ENCODE data around the gene FOXN1.
A peak's percentile ranks its signal among the peaks of the same experiment; 100 is the strongest.
"Not testable (repeated sequence)": the region's sequence is repeated elsewhere in the genome, so short reads cannot be mapped to it uniquely, and the experiment has no call there.

Gene FOXN1, protein sequence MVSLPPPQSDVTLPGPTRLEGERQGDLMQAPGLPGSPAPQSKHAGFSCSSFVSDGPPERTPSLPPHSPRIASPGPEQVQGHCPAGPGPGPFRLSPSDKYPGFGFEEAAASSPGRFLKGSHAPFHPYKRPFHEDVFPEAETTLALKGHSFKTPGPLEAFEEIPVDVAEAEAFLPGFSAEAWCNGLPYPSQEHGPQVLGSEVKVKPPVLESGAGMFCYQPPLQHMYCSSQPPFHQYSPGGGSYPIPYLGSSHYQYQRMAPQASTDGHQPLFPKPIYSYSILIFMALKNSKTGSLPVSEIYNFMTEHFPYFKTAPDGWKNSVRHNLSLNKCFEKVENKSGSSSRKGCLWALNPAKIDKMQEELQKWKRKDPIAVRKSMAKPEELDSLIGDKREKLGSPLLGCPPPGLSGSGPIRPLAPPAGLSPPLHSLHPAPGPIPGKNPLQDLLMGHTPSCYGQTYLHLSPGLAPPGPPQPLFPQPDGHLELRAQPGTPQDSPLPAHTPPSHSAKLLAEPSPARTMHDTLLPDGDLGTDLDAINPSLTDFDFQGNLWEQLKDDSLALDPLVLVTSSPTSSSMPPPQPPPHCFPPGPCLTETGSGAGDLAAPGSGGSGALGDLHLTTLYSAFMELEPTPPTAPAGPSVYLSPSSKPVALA

DNA sequence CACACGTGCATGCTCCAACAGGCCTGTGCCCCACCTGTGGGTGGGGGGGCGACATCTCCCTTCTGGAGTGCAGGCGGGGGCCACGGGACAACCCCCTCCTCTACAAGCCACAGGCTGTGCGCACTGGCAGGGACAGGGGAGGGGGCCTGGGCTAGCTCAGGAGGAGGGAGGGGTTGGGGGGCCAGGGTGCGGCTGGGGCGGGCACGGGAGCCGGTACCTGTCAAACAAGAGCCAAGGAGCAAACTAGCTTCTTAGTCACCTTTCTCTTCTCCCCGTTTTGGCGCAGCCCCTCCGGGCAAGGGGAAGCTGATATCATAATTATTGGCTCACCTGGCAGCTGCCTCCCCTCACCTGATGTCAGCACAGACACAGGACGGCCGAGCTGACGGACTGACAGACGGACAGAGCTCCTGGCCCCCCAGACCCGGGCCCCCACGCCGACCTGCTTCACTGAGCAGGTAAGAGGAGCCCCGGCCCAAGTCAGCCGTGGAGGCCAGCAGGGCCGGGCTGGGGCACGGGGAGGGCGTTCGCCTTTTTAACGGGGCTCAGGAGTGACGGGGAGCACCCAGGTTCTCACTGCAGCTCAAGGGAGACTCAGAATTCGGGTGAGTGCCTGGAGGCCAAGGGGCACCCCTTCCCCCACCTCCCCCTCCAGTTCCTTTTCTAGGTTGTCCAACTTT, at the start of gene FOXN1:
Gene FOXN1 (plus strand): TSS at position 363 of the 680 bp plus-strand sequence. CDS start 17,622 bp downstream, outside the sequence.
- DNase-seq (ENCODE audit: low spot score): no peak
- Histone ChIP-seq H3K4me1 (ENCODE audit: insufficient read depth, poor library complexity, severe bottlenecking) (peaks cover 29% of the 10 kb centered on the region), H3K36me3 (ENCODE audit: low read depth) (no peaks in the 10 kb centered on the region), H3K27ac (ENCODE audit: poor library complexity, severe bottlenecking) (no peak within 1 kb of the TSS), H3K9me3 (ENCODE audit: severe bottlenecking) (no peaks in the 10 kb centered on the region), H3K4me3 (ENCODE audit: severe bottlenecking) (no peak within 1 kb of the TSS), H3K27me3 (ENCODE audit: insufficient read depth, poor library complexity, severe bottlenecking) (no peaks in the 10 kb centered on the region)
- TF ChIP-seq, protein P1, sequence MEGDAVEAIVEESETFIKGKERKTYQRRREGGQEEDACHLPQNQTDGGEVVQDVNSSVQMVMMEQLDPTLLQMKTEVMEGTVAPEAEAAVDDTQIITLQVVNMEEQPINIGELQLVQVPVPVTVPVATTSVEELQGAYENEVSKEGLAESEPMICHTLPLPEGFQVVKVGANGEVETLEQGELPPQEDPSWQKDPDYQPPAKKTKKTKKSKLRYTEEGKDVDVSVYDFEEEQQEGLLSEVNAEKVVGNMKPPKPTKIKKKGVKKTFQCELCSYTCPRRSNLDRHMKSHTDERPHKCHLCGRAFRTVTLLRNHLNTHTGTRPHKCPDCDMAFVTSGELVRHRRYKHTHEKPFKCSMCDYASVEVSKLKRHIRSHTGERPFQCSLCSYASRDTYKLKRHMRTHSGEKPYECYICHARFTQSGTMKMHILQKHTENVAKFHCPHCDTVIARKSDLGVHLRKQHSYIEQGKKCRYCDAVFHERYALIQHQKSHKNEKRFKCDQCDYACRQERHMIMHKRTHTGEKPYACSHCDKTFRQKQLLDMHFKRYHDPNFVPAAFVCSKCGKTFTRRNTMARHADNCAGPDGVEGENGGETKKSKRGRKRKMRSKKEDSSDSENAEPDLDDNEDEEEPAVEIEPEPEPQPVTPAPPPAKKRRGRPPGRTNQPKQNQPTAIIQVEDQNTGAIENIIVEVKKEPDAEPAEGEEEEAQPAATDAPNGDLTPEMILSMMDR (IDR thresholded peaks at IDR 0.05; ENCODE audit: poor library complexity, severe bottlenecking): no peak
- peak; percentile 47 for ATAC-seq (ENCODE audit: low read depth)

DNA sequence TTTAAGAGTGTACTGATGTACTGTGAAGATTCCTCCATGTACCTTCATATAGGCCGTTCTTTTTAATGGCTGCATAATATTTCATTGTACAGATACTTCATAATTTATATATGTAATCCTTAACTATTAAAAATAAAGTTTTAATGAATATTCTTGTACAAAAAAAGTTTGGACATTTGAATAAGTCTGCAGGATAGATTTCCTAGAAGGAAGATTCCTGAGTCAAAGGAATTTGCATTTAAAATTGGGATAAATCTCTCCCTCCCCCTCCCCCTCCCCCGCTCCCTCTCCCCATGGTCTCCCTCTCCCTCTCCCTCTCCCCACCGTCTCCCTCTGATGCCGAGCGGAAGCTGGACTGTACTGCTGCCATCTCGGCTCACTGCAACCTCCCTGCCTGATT, 48.3 kb upstream of the FOXN1 start:
- Histone ChIP-seq H3K27me3 (ENCODE audit: insufficient read depth, poor library complexity, severe bottlenecking) (no peaks in the 10 kb centered on the region), H3K9me3 (ENCODE audit: severe bottlenecking) (no peaks in the 10 kb centered on the region), H3K36me3 (ENCODE audit: low read depth) (no peaks in the 10 kb centered on the region), H3K27ac (ENCODE audit: poor library complexity, severe bottlenecking) (no peak overlapping the region), H3K4me1 (ENCODE audit: insufficient read depth, poor library complexity, severe bottlenecking) (no peaks in the 10 kb centered on the region), H3K4me3 (ENCODE audit: severe bottlenecking) (no peak overlapping the region)
- no peak for DNase-seq (ENCODE audit: low spot score)
- no peak for ATAC-seq (ENCODE audit: low read depth)
- TF ChIP-seq, protein P1 (IDR thresholded peaks at IDR 0.05; ENCODE audit: poor library complexity, severe bottlenecking): no peak

DNA sequence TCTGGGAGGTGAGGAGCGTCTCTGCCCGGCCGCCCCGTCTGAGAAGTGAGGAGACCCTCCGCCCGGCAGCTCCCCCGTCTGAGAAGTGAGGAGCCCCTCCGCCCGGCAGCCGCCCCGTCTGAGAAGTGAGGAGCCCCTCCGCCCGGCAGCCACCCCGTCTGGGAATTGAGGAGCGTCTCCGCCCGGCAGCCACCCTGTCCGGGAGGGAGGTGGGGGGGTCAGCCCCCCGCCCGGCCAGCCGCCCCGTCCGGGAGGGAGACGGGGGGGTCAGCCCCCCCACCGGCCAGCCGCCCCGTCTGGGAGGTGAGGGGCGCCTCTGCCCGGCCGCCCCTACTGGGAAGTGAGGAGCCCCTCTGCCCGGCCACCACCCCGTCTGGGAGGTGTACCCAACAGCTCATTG, 47.3 kb upstream of the FOXN1 start:
- H3K9me3 ChIP-seq (ENCODE audit: severe bottlenecking); H3K36me3 ChIP-seq (ENCODE audit: low read depth); ATAC-seq (ENCODE audit: low read depth); H3K27me3 ChIP-seq (ENCODE audit: insufficient read depth, poor library complexity, severe bottlenecking); H3K27ac ChIP-seq (ENCODE audit: poor library complexity, severe bottlenecking); H3K4me3 ChIP-seq (ENCODE audit: severe bottlenecking); H3K4me1 ChIP-seq (ENCODE audit: insufficient read depth, poor library complexity, severe bottlenecking); DNase-seq (ENCODE audit: low spot score): not testable (repeated sequence)

DNA sequence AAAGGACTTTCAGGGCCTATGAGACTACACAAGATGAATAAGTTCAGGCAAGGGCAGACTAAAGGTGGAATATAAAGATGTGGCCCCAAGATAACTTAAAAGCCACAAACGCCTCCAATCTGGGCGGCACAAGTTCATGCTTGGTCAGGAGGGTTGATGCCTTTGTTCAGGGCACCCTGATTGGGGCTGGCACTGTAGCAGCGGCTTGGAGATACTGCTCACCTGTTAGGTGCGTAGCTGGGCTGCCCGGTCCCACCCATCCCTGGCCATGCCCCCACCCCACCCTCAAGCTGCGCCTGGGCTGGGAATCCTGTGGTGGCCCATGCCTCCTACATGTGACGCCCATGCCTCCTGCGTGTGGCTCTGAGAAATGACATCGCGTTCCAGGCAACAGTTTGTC, 45.2 kb upstream of the FOXN1 start:
- DNase-seq (ENCODE audit: low spot score): no peak
- ATAC-seq (ENCODE audit: low read depth): no peak
- no peaks in the 10 kb centered on the region for H3K4me1 ChIP-seq (ENCODE audit: insufficient read depth, poor library complexity, severe bottlenecking)
- no peaks in the 10 kb centered on the region for H3K27me3 ChIP-seq (ENCODE audit: insufficient read depth, poor library complexity, severe bottlenecking)
- H3K27ac ChIP-seq (ENCODE audit: poor library complexity, severe bottlenecking): no peak overlapping the region
- H3K4me3 ChIP-seq (ENCODE audit: severe bottlenecking): no peak overlapping the region
- TF ChIP-seq, protein P1 (IDR thresholded peaks at IDR 0.05; ENCODE audit: poor library complexity, severe bottlenecking): no peak
- H3K9me3 ChIP-seq (ENCODE audit: severe bottlenecking): no peaks in the 10 kb centered on the region
- H3K36me3 ChIP-seq (ENCODE audit: low read depth): no peaks in the 10 kb centered on the region

DNA sequence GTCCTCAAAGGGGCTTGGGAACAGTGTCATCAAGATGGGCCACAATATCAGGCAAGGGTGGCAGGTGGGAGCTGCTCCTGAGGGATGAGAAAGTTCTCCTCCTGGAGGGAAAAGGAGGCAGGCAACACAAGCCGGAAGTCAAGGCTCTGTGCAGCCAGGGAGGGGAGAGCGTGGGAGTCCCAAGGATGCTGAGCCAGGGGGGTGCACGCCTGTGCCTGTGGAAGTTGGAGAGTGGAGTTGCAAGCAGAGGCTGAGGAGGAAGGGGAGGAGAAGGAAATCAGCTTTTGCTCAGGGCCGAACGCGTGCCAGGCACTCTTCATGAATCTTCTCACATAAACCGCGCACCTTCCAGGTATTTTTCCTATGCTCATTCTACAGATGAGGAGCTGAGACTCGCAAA, 40.1 kb upstream of the FOXN1 start:
- no peak overlapping the region for H3K27ac ChIP-seq (ENCODE audit: poor library complexity, severe bottlenecking)
- no peaks in the 10 kb centered on the region for H3K36me3 ChIP-seq (ENCODE audit: low read depth)
- H3K9me3 ChIP-seq (ENCODE audit: severe bottlenecking): no peaks in the 10 kb centered on the region
- DNase-seq (ENCODE audit: low spot score): peak; percentile 33
- no peaks in the 10 kb centered on the region for H3K4me1 ChIP-seq (ENCODE audit: insufficient read depth, poor library complexity, severe bottlenecking)
- no peaks in the 10 kb centered on the region for H3K27me3 ChIP-seq (ENCODE audit: insufficient read depth, poor library complexity, severe bottlenecking)
- ATAC-seq (ENCODE audit: low read depth): no peak
- TF ChIP-seq, protein P1 (IDR thresholded peaks at IDR 0.05; ENCODE audit: poor library complexity, severe bottlenecking): no peak
- no peak overlapping the region for H3K4me3 ChIP-seq (ENCODE audit: severe bottlenecking)

Measured in RWPE2 (cell line).